ENCODE measurements around the gene PTH2R.
"Not testable (repeated sequence)": the region's sequence is repeated elsewhere in the genome, so short reads cannot be mapped to it uniquely, and the experiment has no call there.

Gene PTH2R

GRCh38 chr2:208406474-208407451 is at the start of gene PTH2R:
PTH2R (plus strand) TSS chr2:208406792; CDS start chr2:208407044, 252 bp downstream.
- DNase-seq (ENCODE audit: low read depth in 2 of 3, low spot score in 2 of 3): no peak

GRCh38 chr2:208356846-208357574 is 49.6 kb upstream of the PTH2R start:
- DNase-seq (ENCODE audit: low read depth in 2 of 3, low spot score in 2 of 3): no peak

- no peak for DNase-seq (ENCODE audit: low read depth in 2 of 3, low spot score in 2 of 3)
Observed at GRCh38 chr2:208358758-208359631, 47.6 kb upstream of the PTH2R start.

- DNase-seq (ENCODE audit: low read depth in 2 of 3, low spot score in 2 of 3): no peak
Observed at GRCh38 chr2:208359632-208359986, 47.0 kb upstream of the PTH2R start.

- no peak for DNase-seq (ENCODE audit: low read depth in 2 of 3, low spot score in 2 of 3)
Observed at GRCh38 chr2:208360259-208361076, 46.1 kb upstream of the PTH2R start.

- no peak for DNase-seq (ENCODE audit: low read depth in 2 of 3, low spot score in 2 of 3)
Observed at GRCh38 chr2:208361077-208361441, 45.5 kb upstream of the PTH2R start.

GRCh38 chr2:208363485-208363884 is 43.1 kb upstream of the PTH2R start:
- no peak for DNase-seq (ENCODE audit: low read depth in 2 of 3, low spot score in 2 of 3)

- no peak for DNase-seq (ENCODE audit: low read depth in 2 of 3, low spot score in 2 of 3)
Observed at GRCh38 chr2:208366215-208367127, 40.1 kb upstream of the PTH2R start.

GRCh38 chr2:208369091-208369490 is 37.5 kb upstream of the PTH2R start:
- DNase-seq (ENCODE audit: low read depth in 2 of 3, low spot score in 2 of 3): no peak

GRCh38 chr2:208370881-208371633 is 35.5 kb upstream of the PTH2R start:
- DNase-seq (ENCODE audit: low read depth in 2 of 3, low spot score in 2 of 3): no peak

- no peak for DNase-seq (ENCODE audit: low read depth in 2 of 3, low spot score in 2 of 3)
Observed at GRCh38 chr2:208371634-208371935, 35.0 kb upstream of the PTH2R start.

- DNase-seq (ENCODE audit: low read depth in 2 of 3, low spot score in 2 of 3): no peak
Observed at GRCh38 chr2:208373460-208374089, 33.0 kb upstream of the PTH2R start.

- DNase-seq (ENCODE audit: low read depth in 2 of 3, low spot score in 2 of 3): no peak
Observed at GRCh38 chr2:208375491-208376068, 31.0 kb upstream of the PTH2R start.

- not testable (repeated sequence) for DNase-seq (ENCODE audit: low read depth in 2 of 3, low spot score in 2 of 3)
Observed at GRCh38 chr2:208377344-208377860, 29.2 kb upstream of the PTH2R start.

- no peak for DNase-seq (ENCODE audit: low read depth in 2 of 3, low spot score in 2 of 3)
Observed at GRCh38 chr2:208379192-208379591, 27.4 kb upstream of the PTH2R start.

- DNase-seq (ENCODE audit: low read depth in 2 of 3, low spot score in 2 of 3): no peak
Observed at GRCh38 chr2:208384637-208385036, 22.0 kb upstream of the PTH2R start.

GRCh38 chr2:208386541-208386940 is 20.1 kb upstream of the PTH2R start:
- no peak for DNase-seq (ENCODE audit: low read depth in 2 of 3, low spot score in 2 of 3)

- no peak for DNase-seq (ENCODE audit: low read depth in 2 of 3, low spot score in 2 of 3)
Observed at GRCh38 chr2:208389940-208390339, 16.7 kb upstream of the PTH2R start.
